H9 (cell line): ENCODE data around the gene TRIP11. TPM values are rescaled to one million over a fixed set of nuclear protein-coding genes. Genes with fewer than 3 reads are reported as not detected.

Experiments used
- DNase-seq: peaks from one replicate; pipeline ENCODE4 v3.0.0-alpha.2; 2017
- H2AFZ ChIP-seq: one replicate; pipeline ENCODE4 v1.6.1; 2013; ENCODE audit warnings: mild to moderate bottlenecking, low read length, control low read depth, moderate library complexity
- H2AK5ac ChIP-seq: 2 replicates; pipeline ENCODE4 v1.6.1; 2013; ENCODE audit warnings: low read length, control low read depth, mixed read lengths; ENCODE audit not compliant: insufficient read length
- H2BK120ac ChIP-seq: one replicate; pipeline ENCODE4 v1.6.1; 2013; ENCODE audit warnings: low read depth, mild to moderate bottlenecking, low read length, control low read depth, inconsistent platforms; ENCODE audit not compliant: poor library complexity, severe bottlenecking
- H2BK12ac ChIP-seq: 2 replicates; pipeline ENCODE4 v1.6.1; 2013; ENCODE audit warnings: low read length, control low read depth, mixed read lengths, low read depth; ENCODE audit not compliant: insufficient read length
- H2BK15ac ChIP-seq: 2 replicates; pipeline ENCODE4 v1.6.1; 2013; ENCODE audit warnings: low read depth, low read length, control low read depth
- H2BK20ac ChIP-seq: one replicate; pipeline ENCODE4 v1.6.1; 2013; ENCODE audit warnings: low read depth, mild to moderate bottlenecking, low read length, control low read depth, inconsistent platforms; ENCODE audit not compliant: poor library complexity, severe bottlenecking
- H2BK5ac ChIP-seq: 2 replicates; pipeline ENCODE4 v1.6.1; 2013; ENCODE audit warnings: low read length, control low read depth, mixed read lengths; ENCODE audit not compliant: insufficient read length
- H3K14ac ChIP-seq: 2 replicates; pipeline ENCODE4 v1.6.1; 2013; ENCODE audit warnings: low read length, control low read depth; ENCODE audit not compliant: insufficient read depth
- H3K18ac ChIP-seq: 2 replicates; pipeline ENCODE4 v1.6.1; 2013; ENCODE audit warnings: low read depth, mild to moderate bottlenecking, mixed read lengths, low read length, control low read depth; ENCODE audit not compliant: insufficient read length
- H3K23ac ChIP-seq: 2 replicates; pipeline ENCODE4 v1.6.1; 2013; ENCODE audit warnings: low read length, control low read depth, mixed read lengths, low read depth; ENCODE audit not compliant: insufficient read length
- H3K23me2 ChIP-seq: 2 replicates; pipeline ENCODE4 v1.6.1; 2013; ENCODE audit warnings: low read depth, mild to moderate bottlenecking, mixed read lengths, low read length, control low read depth; ENCODE audit not compliant: insufficient read length, poor library complexity, severe bottlenecking
- H3K27ac ChIP-seq: 2 replicates; pipeline ENCODE4 v1.5.1; 2013; ENCODE audit warnings: low read length, control low read depth, mixed read lengths, low read depth; ENCODE audit not compliant: insufficient read length
- H3K27me3 ChIP-seq: 2 replicates; pipeline ENCODE4 v1.6.1; 2013; ENCODE audit warnings: low read length, control low read depth, inconsistent platforms; ENCODE audit not compliant: insufficient read depth
- H3K4ac ChIP-seq: 2 replicates; pipeline ENCODE4 v1.6.1; 2013; ENCODE audit warnings: low read depth, mild to moderate bottlenecking, control low read depth, inconsistent platforms, low read length, moderate library complexity
- H3K4me1 ChIP-seq: 2 replicates; pipeline ENCODE4 v1.6.1; 2013; ENCODE audit warnings: low read length, control low read depth, inconsistent platforms; ENCODE audit not compliant: insufficient read depth
- H3K4me2 ChIP-seq: 2 replicates; pipeline ENCODE4 v1.6.1; 2013; ENCODE audit warnings: low read length, control low read depth, mixed read lengths; ENCODE audit not compliant: insufficient read length, insufficient read depth
- H3K56ac ChIP-seq: 2 replicates; pipeline ENCODE4 v1.6.1; 2013; ENCODE audit warnings: low read depth, mild to moderate bottlenecking, mixed read lengths, low read length, control low read depth; ENCODE audit not compliant: insufficient read length
- H3K79me1 ChIP-seq: 2 replicates; pipeline ENCODE4 v1.6.1; 2013; ENCODE audit warnings: low read depth, mild to moderate bottlenecking, moderate library complexity, low read length, control low read depth, inconsistent platforms; ENCODE audit not compliant: insufficient read depth, poor library complexity, severe bottlenecking
- H3K79me2 ChIP-seq: 2 replicates; pipeline ENCODE4 v1.6.1; 2013; ENCODE audit warnings: low read length, control low read depth, inconsistent platforms; ENCODE audit not compliant: insufficient read depth
- H3K9ac ChIP-seq: 2 replicates; pipeline ENCODE4 v1.6.1; 2013; ENCODE audit warnings: low read length, control low read depth, mixed read lengths; ENCODE audit not compliant: insufficient read length; ENCODE audit errors: extremely low read depth
- H3K9me3 ChIP-seq: one replicate; pipeline ENCODE4 v1.6.1; 2013; ENCODE audit warnings: low read depth, low read length, inconsistent platforms; ENCODE audit not compliant: control insufficient read depth
- H3T11ph ChIP-seq: one replicate; pipeline ENCODE4 v1.6.1; 2013; ENCODE audit warnings: mild to moderate bottlenecking, low read length, control low read depth, inconsistent platforms
- H4K20me1 ChIP-seq: one replicate; pipeline ENCODE4 v1.6.1; 2013; ENCODE audit not compliant: control insufficient read depth, insufficient read length, insufficient read depth
- H4K5ac ChIP-seq: 2 replicates; pipeline ENCODE4 v1.6.1; 2013; ENCODE audit warnings: low read depth, mild to moderate bottlenecking, mixed read lengths, low read length, control low read depth; ENCODE audit not compliant: insufficient read length
- H4K8ac ChIP-seq: replicated peaks from 2 replicates; pipeline ENCODE4 v1.6.1; 2013; ENCODE audit warnings: low read length, control low read depth, mixed read lengths, low read depth; ENCODE audit not compliant: insufficient read length
- H4K91ac ChIP-seq: 2 replicates; pipeline ENCODE4 v1.6.1; 2013; ENCODE audit warnings: low read depth, mild to moderate bottlenecking, moderate library complexity, mixed read lengths, low read length, control low read depth; ENCODE audit not compliant: insufficient read length
- H3K27ac Mint-ChIP-seq, 3 experiments: 2 replicates in 2 of 3; 3 replicates in 1 of 3; pipeline ENCODE4 v1.8.0; 2020 to 2021; ENCODE audit warnings: mixed read lengths in 3 of 3, mild to moderate bottlenecking in 1 of 3, moderate library complexity in 1 of 3
- H3K27me3 Mint-ChIP-seq: 2 replicates; pipeline ENCODE4 v1.8.0; 2021; ENCODE audit warnings: low read depth, mild to moderate bottlenecking, moderate library complexity, mixed read lengths
- H3K36me3 Mint-ChIP-seq, 3 experiments: 2 replicates in 2 of 3; 3 replicates in 1 of 3; pipeline ENCODE4 v1.8.0; 2020 to 2021; ENCODE audit warnings: low read depth in 3 of 3, mixed read lengths in 3 of 3; ENCODE audit not compliant: insufficient read depth in 1 of 3
- H3K4me1 Mint-ChIP-seq, 2 experiments: 2 replicates each; pipeline ENCODE4 v1.8.0; 2020; ENCODE audit warnings: mixed read lengths in 2 of 2
- H3K4me3 Mint-ChIP-seq, 2 experiments: 2 replicates in 1 of 2; 3 replicates in 1 of 2; pipeline ENCODE4 v1.8.0; 2020 to 2021; ENCODE audit warnings: mild to moderate bottlenecking in 2 of 2, mixed read lengths in 2 of 2, moderate library complexity in 1 of 2
- H3K9me3 Mint-ChIP-seq, 2 experiments: 2 replicates in 1 of 2; 3 replicates in 1 of 2; pipeline ENCODE4 v1.8.0; 2020; ENCODE audit warnings: mild to moderate bottlenecking in 2 of 2, mixed read lengths in 2 of 2, moderate library complexity in 1 of 2
- WGBS: extraction: QIAGEN DNeasy Blood & Tissue Kit; methylation state at CpG from one replicate; pipeline ENCODE4 v1.1.7; 2013; ENCODE audit warnings: missing lambda C conversion rate, low lambda C conversion rate, mixed read lengths; ENCODE audit not compliant: insufficient read length; ENCODE audit errors: extremely low coverage; 5-methylcytosine and 5-hydroxymethylcytosine counted together
- total RNA-seq: library from RNA; stranded (reverse); gene quantifications from 2 replicates; pipeline ENCODE4 v1.2.1, GENCODE V29; 2021
- TF ChIP-seq, protein P1 (sequence below): fragments of 200-600 bp; sonication (generic); conservative IDR thresholded peaks from 3 replicates; pipeline ENCODE4 v1.8.0; 2021; ENCODE audit warnings: antibody characterized with exemption, mild to moderate bottlenecking

The TRIP11 gene
- total RNA-seq, 1 experiment from 2014 or later: 33.5 TPM

DNA sequence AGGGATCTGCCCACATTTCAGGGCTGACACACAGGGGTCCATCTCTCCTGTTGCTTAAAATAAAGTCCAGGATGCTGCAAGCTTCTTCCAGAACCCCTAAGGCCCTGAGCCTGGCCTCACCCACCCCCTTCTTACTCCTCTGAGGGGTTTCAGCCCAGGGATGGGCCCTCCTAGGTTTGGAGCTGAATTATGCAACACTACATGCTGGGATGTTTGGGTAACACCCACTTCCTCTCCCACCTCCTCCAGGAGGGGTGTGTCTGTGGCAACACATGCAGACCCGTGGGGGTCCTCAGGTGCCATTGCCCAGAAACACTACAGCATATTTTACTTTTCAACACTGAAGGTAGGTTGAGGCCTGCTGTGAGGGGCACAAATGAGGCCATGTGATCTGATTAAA, 97.7 kb downstream of the TRIP11 start:
- WGBS: no CpG with 5 or more reads among the region's 1 CpG
- no peaks in the 10 kb centered on the region for H3K9me3 ChIP-seq
- H3T11ph ChIP-seq: no peak overlapping the region
- H3K9ac ChIP-seq: no peak overlapping the region
- no peak overlapping the region for H2AFZ ChIP-seq
- no peak overlapping the region for H4K91ac ChIP-seq
- no peak overlapping the region for H3K4me2 ChIP-seq
- H3K18ac ChIP-seq: no peak overlapping the region
- no peak for DNase-seq
- H4K8ac ChIP-seq: no peak overlapping the region
- H3K79me2 ChIP-seq: no peaks in the 10 kb centered on the region
- no peaks in the 10 kb centered on the region for H4K20me1 ChIP-seq
- no peak overlapping the region for H2BK120ac ChIP-seq
- no peak overlapping the region for H3K56ac ChIP-seq
- 0 out of 2 replicates have a peak, but pooled peaks cover 4% of the 10 kb centered on the region for H3K4me1 ChIP-seq
- H4K5ac ChIP-seq: no peak overlapping the region
- no peak overlapping the region for H2BK20ac ChIP-seq
- TF ChIP-seq, protein P1, sequence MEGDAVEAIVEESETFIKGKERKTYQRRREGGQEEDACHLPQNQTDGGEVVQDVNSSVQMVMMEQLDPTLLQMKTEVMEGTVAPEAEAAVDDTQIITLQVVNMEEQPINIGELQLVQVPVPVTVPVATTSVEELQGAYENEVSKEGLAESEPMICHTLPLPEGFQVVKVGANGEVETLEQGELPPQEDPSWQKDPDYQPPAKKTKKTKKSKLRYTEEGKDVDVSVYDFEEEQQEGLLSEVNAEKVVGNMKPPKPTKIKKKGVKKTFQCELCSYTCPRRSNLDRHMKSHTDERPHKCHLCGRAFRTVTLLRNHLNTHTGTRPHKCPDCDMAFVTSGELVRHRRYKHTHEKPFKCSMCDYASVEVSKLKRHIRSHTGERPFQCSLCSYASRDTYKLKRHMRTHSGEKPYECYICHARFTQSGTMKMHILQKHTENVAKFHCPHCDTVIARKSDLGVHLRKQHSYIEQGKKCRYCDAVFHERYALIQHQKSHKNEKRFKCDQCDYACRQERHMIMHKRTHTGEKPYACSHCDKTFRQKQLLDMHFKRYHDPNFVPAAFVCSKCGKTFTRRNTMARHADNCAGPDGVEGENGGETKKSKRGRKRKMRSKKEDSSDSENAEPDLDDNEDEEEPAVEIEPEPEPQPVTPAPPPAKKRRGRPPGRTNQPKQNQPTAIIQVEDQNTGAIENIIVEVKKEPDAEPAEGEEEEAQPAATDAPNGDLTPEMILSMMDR: no peak
- peaks cover 3% of the 10 kb centered on the region for H3K23me2 ChIP-seq
- H2AK5ac ChIP-seq: no peak overlapping the region
- H3K27me3 ChIP-seq: peaks cover 6% of the 10 kb centered on the region
- H3K79me1 ChIP-seq: no peaks in the 10 kb centered on the region
- H3K4me1 Mint-ChIP-seq: peaks cover 8 to 10% of the 10 kb centered on the region in 2 experiments; a peak in 3 of 4 replicates
- no peak overlapping the region for H3K27ac ChIP-seq
- H2BK12ac ChIP-seq: no peak overlapping the region
- no peak overlapping the region for H2BK15ac ChIP-seq
- no peak overlapping the region for H3K27ac Mint-ChIP-seq
- H3K4me3 Mint-ChIP-seq: no peak overlapping the region
- H3K4ac ChIP-seq: no peak overlapping the region
- no peaks in the 10 kb centered on the region for H3K36me3 Mint-ChIP-seq
- no peak overlapping the region for H3K23ac ChIP-seq
- no peak overlapping the region for H3K14ac ChIP-seq
- peaks cover 24% of the 10 kb centered on the region for H3K27me3 Mint-ChIP-seq
- no peaks in the 10 kb centered on the region; a peak in 1 of 5 replicates for H3K9me3 Mint-ChIP-seq
- no peak overlapping the region for H2BK5ac ChIP-seq
